T-helper 2 cell treated with Interferon-gamma antibody and Interleukin-4, amounts not matched to agents 100 ng/mL and 5 ng/mL, for 36 hours (primary cell): ENCODE measurements around the gene ALOX12B. TPM values are rescaled to one million over a fixed set of nuclear protein-coding genes. Genes with fewer than 3 reads are reported as not detected.

Experiments
- intact Hi-C: fragments of 100-400 bp; cut with micrococcal nuclease; formaldehyde crosslinking; loops from one replicate; pipeline ENCODE4 v1.15.1; 2023
- total RNA-seq: library from RNA; stranded (reverse); gene quantifications from 2 replicates; pipeline ENCODE4 v1.2.3, GENCODE V29; 2022

The ALOX12B gene
- total RNA-seq = not detected in 2 replicates

DNA sequence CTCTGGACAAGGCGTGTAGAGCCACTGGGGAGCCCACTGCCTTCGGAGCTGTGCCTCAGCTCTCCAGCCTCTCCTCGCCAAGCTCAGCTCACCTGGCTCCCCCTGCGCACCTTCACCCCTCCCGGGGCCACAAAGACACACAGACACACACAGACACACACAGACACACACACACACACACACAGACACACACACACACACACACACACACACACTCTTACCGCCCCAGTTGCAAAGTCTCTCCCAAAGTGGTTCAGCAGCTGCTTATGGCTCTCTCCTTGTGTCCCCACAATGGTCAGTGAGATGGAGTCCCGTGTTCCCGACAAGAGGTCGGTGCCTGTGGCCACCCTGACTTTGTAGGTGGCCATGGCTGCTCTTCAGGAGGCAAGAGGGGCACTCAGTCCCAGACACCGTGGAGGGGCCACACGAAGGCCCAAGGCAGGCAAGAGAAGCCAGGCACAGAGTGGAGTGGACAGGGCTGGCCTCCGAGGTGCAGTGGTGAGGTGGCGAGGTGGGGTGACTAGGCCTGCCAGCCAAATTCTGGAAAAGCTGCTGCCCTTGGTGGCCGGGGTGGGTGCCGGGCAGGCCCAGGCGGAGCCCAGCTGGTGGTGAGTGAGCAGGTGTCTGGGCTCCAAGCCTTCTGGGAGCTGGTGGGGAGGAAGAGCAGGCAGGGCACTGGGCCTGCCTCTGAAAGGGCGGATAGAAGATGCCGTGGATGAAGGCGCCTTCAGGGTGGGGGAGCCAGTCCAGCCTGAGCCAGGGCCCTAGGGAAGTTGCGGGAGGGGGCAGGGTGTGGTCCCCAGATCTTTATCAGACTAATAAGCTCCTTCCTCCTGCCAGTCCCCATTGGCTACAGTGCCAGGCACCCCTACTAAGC lies at the start of gene ALOX12B:
TSS of gene ALOX12B (minus strand) at position 642 of the 877 bp plus-strand sequence. CDS start at position 368, 274 bp downstream.
- intact Hi-C loops = no loop called here

DNA sequence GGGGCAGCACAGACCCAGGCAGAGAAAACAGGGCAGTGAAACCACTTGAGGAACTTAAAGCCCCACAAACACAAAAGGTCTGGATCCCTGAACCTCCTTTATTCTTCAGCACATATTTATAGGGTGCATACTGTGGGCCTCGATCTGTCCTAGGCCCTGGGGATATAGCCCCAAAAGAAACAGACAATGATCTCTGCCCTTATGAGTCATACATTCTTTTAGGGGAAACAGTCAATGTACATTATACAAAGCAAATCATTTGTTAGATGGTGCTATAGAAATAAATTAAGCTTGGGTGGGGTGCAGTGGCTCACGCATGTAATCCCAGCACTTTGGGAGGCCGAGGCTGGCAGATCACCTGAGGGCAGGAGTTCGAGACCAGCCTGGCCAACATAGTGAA lies 46.4 kb upstream of the ALOX12B start:
- intact Hi-C loops = no loop called here

DNA sequence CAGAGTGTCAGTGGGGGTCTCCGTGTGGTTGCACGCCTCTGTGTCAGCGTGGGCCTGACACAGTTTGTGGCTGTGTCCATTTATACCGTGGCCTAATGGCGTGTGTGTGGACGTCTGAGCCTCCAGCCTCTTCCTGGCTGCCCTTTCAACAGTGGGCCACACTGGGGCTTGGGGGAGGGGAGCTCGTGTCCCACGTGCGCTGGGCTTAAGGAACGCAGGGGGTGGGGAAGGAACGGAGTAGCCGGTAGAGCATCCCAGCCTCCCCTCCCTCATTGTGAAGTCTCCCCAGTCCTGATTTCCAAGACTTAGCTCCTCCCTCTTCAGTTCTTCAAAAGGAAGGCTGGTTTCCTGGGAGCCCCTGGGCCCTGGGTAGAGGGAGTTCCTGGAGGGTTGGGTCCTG lies 45.9 kb upstream of the ALOX12B start:
- intact Hi-C loops = no loop called here

DNA sequence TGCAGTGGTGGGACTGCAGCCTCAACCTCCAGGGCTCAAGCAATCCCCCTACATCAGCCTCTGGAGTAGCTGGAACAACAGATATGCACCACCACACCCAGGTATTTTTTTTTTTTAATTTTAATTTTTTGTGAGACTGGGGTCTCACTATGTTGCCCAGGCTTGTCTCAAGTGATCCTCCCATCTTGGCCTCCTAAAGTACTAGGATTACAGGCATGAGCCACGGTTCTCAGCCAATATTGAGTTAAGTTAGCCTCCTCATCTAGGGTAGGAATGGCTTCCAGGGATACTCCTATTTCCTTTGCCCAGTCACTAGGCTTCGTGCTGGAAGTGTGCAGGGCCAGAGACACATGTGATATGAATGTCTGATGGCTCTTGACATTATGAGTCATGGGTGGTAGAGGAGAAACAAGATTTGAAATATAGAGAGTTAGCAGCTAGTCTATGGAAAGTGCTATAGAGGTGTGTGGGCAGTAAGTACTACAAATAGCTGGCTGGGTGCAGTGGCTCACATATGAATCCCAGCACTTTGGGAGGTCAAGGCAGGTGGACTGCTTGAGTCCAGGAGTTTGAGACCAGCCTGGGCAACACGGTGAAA lies 44.4 kb upstream of the ALOX12B start:
- intact Hi-C loops = no loop called here

DNA sequence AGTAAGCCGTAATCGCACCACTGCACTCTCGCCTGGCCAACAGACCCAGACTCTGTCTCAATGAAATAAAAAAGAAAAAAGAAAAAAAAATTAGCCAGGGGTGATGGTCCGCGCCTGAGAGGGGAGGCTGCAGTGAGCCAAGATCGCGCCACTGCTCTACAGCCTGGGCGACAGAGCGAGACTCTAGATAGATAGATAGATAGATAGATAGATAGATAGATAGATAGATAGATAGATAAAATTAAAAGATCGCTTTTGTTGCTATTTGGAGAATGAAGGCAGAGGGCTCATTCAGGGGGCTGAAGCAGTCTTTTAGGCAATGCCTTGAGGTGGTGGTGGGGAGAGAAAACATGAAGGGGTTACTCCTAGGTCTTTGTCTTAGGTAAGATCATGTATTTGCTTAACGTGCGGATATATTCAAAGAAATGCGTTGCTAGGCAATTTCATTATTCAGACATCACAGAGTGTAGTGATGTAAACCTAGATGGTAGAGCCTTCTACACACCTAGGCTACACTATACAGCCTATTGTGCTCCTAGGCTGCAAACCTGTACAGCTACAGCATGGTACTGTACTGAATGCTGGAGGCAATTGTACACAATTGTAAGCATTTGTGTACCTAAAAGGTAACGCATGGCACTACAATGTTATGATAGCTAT lies 40.7 kb upstream of the ALOX12B start:
- intact Hi-C loops = loop anchor here (10.0 kb wide), 3 partner anchors 243 to 443 kb away; partner anchors contain the start of genes CHD3, KDM6B, TP53 and WRAP53

DNA sequence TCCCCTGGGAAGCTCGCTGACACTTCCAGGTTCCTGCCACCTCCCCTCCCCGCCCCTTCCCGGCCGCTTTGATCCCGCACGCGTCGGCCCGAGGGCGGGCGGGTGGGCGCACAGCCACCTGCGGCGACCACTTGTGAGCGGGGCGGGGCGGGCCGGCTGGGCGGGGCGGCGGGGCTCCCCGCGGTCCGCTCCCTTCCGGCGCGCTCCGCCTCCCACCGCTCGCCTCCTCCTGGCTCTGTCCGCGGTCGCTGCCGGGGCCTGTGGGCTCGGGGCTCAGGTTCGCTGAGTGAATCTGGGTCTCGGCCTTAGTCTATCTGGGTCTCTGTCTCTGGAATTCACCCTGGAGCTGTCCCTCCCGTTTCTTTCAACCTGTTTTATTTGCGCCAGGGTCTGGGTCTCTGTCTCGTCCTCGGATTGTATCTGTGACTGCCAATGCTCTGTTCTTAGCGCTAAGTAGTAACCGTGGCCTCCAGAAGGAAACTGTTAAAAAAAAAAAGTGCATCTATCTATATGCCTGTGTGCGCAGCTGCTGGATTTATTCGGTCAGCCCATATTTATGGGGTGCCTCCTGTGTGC lies 39.1 kb upstream of the ALOX12B start:
- intact Hi-C loops = loop anchor here (10.0 kb wide), 3 partner anchors 242 to 442 kb away; partner anchors contain the start of genes CHD3, KDM6B, TP53 and WRAP53

DNA sequence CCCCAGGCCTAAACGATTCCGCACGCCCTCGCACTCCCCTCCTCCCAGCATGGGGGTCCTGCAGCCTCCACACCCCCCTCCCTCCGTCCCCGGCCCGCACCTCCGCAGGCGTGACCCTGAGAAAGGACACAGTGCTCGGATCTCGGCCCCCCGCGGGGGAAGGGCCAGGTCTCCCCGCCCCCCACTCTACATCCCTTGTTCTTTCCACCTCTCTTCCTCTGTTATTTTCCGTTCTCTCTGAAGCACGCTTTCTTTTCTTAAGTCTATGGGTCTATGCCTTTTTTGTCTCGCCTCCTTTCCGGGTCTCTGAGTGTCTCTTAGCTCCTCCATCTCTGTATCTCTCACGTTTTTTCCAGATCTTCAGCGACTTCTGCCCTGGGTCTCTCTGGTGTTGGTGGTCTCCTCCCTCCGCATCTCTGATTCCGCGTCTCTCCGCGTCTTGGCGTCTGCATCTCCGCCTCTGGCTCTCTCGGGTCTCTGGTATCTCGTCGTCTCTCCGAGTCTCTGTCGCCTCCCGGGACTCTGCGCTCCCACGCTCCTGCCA lies 38.5 kb upstream of the ALOX12B start:
- intact Hi-C loops = loop anchor here (1.0 to 10.0 kb wide), 5 partner anchors 12 to 441 kb away; partner anchors contain the start of genes CHD3, KDM6B, TP53 and WRAP53

DNA sequence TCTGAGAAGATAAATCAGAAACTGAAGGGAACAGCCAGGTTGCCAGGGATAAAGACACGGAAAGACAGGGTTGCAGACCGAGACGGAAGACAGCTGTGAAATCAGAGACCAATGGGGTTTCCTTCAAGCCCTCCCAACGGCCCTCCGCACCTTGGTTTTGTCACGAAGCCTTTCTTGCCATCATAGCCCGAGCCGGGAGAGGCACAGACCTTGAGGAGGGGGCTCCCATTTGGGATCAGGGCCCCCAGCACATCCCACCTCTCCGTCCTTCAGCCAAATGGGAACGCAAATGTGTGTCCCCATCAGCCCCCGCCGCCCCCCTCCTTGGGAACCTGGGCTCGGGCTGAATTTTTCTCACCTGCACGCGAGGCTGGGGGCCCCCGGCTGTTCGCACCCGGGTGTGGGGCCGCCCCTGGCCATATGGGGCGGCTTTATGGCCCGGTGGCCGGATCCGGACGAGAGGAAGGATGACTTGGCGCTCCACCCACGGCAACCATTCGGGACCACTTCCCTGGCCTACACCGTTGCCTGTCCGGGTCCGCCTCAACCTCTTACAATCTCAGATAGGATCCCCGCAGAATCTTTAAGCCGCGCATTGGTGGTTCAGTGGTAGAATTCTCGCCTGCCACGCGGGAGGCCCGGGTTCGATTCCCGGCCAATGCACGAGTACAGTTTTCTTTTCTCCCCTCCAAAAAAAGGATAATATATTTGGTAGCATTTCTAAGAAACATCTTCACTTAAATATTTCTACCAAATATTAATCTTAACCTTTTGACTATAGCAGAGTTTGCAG lies 37.8 kb upstream of the ALOX12B start:
- intact Hi-C loops = loop anchor here (1.0 to 10.0 kb wide), 5 partner anchors 13 to 441 kb away; partner anchors contain the start of genes CHD3, KDM6B, TP53 and WRAP53

DNA sequence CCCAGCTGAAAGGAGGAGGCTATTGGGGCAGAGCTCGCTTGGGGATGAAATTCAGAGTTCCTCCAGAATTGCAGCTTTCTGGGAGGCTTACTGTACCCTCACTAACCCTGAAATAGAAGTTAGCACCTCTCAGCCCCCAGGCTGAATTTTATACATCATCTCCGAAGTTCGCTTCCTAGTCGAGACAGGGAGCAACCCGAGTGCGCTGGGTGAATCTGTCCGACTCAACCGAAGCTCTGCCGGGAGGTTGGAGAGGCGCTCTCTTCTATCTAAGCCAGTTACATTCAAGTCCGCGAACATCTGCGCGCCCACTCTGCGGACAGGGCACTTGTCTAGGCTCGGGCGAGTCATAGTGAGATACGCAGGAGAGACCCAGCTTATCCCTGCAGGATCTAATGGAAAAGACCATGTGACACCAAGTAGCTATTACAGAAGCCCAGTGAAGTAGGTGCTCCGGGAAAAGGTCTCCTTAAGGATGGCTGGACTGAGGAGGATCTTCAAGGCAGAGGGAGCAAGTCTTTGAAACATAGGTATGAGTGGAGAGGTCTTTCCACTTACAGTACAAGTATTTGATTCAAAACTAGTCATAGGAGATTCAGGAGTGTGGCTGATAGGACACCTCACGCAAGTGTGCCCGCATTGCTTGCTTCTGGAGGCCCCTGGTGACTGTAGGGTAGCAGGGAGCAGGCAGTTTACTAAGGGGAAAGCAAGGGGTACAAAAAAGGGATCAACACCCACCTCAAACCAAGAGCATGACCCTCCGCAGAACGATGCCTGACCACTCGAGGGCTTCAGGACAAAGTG lies 37.0 kb upstream of the ALOX12B start:
- intact Hi-C loops = loop anchor here (1.0 to 10.0 kb wide), 7 partner anchors 14 to 440 kb away; partner anchors contain the start of genes CHD3, CTC1, KDM6B and PFAS

DNA sequence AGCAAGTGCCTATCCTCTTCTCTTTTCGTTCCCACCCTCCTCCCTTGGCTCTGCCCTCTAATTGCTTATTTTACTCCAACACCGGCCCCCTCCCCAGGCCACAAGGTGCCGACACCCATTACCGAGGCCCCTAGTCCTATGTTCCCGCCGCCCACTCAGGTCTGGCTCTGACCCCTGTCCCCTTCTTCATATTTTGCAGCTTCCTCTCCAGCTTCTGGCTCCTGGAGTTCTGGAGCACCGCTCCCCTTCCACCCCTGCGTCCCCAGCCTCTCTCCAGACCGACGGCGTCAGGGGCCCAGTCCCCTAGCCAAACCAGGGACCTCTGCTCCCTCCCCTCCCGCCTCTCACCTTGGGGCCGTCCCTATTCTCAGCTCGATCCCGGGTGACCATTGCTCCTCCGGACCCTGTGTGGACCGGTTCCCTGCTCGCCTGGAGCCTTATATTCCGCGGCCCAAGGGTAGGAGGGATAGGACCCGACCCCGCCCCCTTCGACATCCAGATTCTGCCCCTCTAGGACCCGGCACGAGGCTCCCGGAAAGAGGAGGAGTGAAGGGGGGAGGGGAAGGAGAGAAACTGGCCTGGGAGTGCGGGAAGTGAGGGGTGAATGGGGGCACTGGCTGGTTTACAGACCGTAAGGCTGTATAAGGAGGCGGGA lies 36.3 kb upstream of the ALOX12B start, which contains the start of gene HES7:
TSS of gene HES7 (minus strand) at position 412 of the 655 bp plus-strand sequence. CDS start at position 390, 22 bp downstream.
- intact Hi-C loops = loop anchor here (5.0 to 10.0 kb wide), 5 partner anchors 62 to 439 kb away; partner anchors contain the start of genes CHD3, CTC1, KDM6B and PFAS

DNA sequence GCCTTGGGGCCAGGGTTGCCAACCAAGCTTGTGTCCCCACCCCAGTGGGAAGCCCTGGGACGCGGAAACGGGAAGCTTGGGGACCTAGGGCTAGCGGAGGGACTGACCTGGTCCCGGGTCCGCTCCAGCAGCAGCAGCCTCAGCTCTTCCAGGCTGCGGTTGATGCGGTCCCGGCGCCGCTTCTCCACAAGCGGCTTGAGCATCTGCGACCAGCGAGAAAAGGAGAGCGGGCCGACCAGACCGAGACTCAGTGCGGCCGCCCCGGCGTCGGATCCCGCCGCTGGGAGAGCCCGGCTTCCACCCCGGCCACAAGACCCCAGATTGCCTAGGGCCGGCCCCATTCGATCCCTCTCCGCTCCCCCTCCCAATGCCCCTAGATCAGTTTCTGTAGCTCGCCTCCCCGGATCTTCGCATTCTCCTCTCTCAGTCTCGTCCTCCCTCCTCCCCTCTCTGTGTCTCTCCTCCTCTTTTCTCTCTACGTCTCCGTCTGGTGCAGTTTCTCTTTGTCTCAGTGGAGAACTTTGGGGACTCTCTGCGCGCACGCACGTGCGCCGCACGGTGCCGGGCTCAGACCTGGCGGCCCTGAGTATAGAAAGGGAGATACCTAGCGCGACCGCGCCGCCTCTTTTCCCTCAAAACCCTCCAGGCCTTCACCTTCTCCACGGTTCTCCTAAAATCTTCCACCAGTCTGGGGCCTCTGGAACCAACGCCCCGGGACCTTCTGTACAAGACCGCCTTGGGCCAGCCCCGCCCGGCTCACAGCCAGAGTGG lies 35.6 kb upstream of the ALOX12B start:
- intact Hi-C loops = loop anchor here (5.0 to 10.0 kb wide), 5 partner anchors 61 to 438 kb away; partner anchors contain the start of genes CHD3, CTC1, KDM6B and PFAS

DNA sequence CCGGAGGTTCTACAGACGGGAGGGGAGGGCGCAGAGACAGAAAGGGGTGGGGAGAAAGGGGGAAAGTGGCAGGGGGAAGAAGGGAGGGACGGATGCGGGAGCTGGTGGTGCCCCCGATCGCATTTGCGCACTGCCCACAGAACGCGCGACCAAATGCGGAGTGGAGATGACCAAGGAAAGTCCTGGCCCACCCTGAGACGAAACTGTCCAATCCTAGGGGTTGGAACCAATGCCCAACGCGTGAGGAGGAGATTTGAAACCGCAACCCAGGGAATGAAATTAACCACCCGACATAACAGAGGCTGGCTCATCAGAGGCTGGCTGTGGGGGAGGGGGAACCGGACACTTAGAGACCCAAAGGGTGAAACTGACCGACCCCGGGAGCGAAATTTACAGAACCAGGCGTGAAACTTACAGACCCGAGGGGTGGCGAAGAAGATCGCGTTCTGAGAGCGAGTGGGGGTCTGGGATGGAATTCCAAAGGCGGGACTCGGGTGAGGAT lies 35.0 kb upstream of the ALOX12B start:
- intact Hi-C loops = loop anchor here (5.0 to 10.0 kb wide), 5 partner anchors 60 to 438 kb away; partner anchors contain the start of genes CHD3, CTC1, KDM6B and PFAS

DNA sequence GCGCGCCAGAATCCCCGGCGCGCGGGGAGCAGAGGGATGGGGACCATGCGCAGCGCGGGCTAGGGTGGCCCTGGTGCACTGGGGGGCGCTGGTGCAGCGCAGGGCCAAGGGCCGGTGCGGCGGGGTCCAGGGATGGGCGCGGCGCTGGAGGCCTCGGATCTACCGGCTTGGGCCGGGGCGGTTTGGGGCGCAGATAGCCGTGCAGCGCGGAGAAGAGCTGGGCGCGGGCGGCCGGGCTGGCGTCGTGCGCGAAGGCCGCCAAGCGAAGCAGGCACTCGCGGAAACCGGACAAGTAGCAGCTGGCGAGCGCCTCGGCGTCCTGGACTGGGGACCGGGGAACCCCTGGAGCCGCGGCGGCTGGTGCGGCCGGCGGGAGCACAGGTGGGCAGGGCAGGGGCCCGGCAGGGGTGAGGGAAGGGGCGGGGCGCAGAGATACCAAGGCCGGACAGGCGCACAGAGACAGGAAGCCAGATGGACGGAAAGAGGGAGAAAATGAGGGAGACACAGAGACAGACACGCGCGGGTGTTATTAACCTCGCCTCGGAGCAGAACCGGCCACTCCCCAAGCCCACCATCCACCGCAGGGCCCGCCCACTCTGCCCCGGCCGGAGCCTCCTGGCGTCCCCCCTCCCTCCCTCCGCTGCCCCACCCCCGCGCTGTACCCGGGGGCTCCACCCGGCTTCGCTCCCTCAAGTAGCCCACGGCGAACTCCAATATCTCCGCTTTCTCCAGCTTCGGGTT lies 34.3 kb upstream of the ALOX12B start:
- intact Hi-C loops = loop anchor here (5.0 to 10.0 kb wide), 5 partner anchors 60 to 437 kb away; partner anchors contain the start of genes CHD3, CTC1, KDM6B and PFAS

DNA sequence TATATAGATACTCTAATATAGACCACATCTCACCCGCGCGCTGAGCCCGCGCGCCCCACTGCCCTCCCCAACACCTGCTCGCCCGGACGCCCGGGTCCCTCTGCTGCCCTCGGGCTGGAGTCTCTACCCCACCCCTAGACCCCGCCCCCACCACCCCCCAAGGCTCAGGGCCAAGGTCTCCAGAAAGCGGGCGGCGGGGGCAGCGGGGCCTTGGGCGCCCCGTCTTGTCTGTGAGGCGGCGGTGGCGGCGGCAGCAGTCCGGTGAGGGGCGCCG lies 33.8 kb upstream of the ALOX12B start:
- intact Hi-C loops = loop anchor here (5.0 to 10.0 kb wide), 5 partner anchors 59 to 437 kb away; partner anchors contain the start of genes CHD3, CTC1, KDM6B and PFAS

DNA sequence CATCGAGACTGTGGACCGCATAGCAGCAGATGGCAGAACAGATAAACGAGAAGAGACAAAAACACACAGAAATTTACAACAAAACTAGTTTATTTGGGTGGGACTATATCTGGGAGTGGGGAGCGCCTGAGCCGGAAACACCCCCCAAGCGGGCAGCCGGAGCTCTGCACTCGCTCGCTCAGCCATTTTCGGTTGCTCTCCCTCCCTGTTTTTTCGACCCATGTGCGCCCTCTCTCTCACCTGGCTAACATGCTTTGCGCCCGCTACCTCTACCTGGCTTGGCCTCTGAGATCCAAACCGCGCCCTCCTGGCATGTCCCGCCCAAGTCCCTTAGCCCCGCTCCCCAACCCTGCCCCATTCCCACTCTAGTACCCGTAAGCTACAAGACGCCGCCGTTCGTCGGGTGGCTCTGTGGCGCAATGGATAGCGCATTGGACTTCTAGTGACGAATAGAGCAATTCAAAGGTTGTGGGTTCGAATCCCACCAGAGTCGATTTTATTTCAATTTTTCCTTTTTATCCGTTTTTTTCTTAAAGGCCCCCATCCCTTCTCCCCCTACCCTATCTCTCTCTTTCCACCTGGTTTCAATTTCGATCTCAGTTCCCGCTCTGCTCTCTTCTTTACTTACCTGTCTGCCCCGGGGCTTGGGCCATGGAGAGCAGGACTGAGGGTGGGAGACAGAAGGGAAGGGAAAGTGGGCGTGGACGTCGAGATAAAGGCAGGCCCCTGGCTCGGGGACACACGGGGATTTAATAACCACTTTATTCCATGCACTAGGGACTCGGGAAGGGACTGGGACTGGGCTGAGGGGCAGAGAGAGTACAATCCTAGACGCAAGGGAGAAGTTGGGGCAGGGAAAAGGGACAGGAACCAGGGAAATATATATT lies 33.2 kb upstream of the ALOX12B start:
- intact Hi-C loops = loop anchor here (1.0 to 10.0 kb wide), 9 partner anchors 19 to 436 kb away; partner anchors contain the start of genes CHD3, CTC1, KDM6B and PFAS
